Activated gamma-delta T cell treated with anti-CD3 and anti-CD28 coated beads, Interleukin-2, amount 50 U/mL, for 16 hours (primary cell): Measurements from ENCODE around the gene LRRC37A3.
"Not testable (repeated sequence)": the region's sequence is repeated elsewhere in the genome, so short reads cannot be mapped to it uniquely, and the experiment has no call there.

ENCODE experiments used
- DNase-seq: peaks from one replicate; pipeline ENCODE4 v3.0.0-alpha.2; 2020; ENCODE audit warnings: low read depth

Gene LRRC37A3

GRCh38 chr17:64919289-64920025 is at the start of gene LRRC37A3:
TSS of gene LRRC37A3 (minus strand) at chr17:64919478. CDS start at chr17:64897257, 22,221 bp downstream.
- peak; percentile 99 for DNase-seq

- peak; percentile 83 for DNase-seq
These were observed 46.6 kb upstream of the LRRC37A3 start for GRCh38 chr17:64965873-64966287.

- DNase-seq = not testable (repeated sequence)
These were observed 46.1 kb upstream of the LRRC37A3 start for GRCh38 chr17:64965256-64965872.

- no peak for DNase-seq
These were observed 45.5 kb upstream of the LRRC37A3 start for GRCh38 chr17:64964796-64965195.

GRCh38 chr17:64963814-64964213 is 44.5 kb upstream of the LRRC37A3 start:
- DNase-seq = not testable (repeated sequence)

- DNase-seq = peak; percentile 58
These were observed 42.5 kb upstream of the LRRC37A3 start for GRCh38 chr17:64961563-64962378.

GRCh38 chr17:64951877-64952276 is 32.6 kb upstream of the LRRC37A3 start:
- no peak for DNase-seq

GRCh38 chr17:64950871-64951270 is 31.6 kb upstream of the LRRC37A3 start:
- DNase-seq = no peak

- no peak for DNase-seq
These were observed 27.9 kb upstream of the LRRC37A3 start for GRCh38 chr17:64947152-64947551.

GRCh38 chr17:64941761-64942160 is 22.5 kb upstream of the LRRC37A3 start:
- DNase-seq = no peak

- no peak for DNase-seq
These were observed 21.8 kb upstream of the LRRC37A3 start for GRCh38 chr17:64941045-64941444.

GRCh38 chr17:64940055-64940454 is 20.8 kb upstream of the LRRC37A3 start:
- DNase-seq = no peak

- DNase-seq = peak; percentile 14
These were observed 19.7 kb upstream of the LRRC37A3 start for GRCh38 chr17:64938925-64939474.

- DNase-seq = no peak
These were observed 19.0 kb upstream of the LRRC37A3 start for GRCh38 chr17:64938290-64938689.

GRCh38 chr17:64936117-64936516 is 16.8 kb upstream of the LRRC37A3 start:
- no peak for DNase-seq

- not testable (repeated sequence) for DNase-seq
These were observed 15.1 kb upstream of the LRRC37A3 start for GRCh38 chr17:64934284-64934778.

GRCh38 chr17:64932850-64933249 is 13.6 kb upstream of the LRRC37A3 start:
- DNase-seq = not testable (repeated sequence)

GRCh38 chr17:64930374-64930773 is 11.1 kb upstream of the LRRC37A3 start:
- not testable (repeated sequence) for DNase-seq

- peak; percentile 34 for DNase-seq
These were observed 10.3 kb upstream of the LRRC37A3 start for GRCh38 chr17:64929419-64930209.

- DNase-seq = not testable (repeated sequence)
These were observed 9.4 kb upstream of the LRRC37A3 start for GRCh38 chr17:64928701-64929100.

- peak; percentile 61 for DNase-seq
These were observed 8.2 kb upstream of the LRRC37A3 start for GRCh38 chr17:64927444-64927843.
